GM15510 (cell line): ENCODE results near the gene MROH8.

Source experiments
- POLR2A ChIP-seq: IDR thresholded peaks from 3 replicates; pipeline ENCODE4 v1.6.1; 2011; ENCODE audit warnings: borderline replicate concordance; ENCODE audit not compliant: insufficient read length; ENCODE audit errors: extremely low read depth

Gene MROH8

DNA sequence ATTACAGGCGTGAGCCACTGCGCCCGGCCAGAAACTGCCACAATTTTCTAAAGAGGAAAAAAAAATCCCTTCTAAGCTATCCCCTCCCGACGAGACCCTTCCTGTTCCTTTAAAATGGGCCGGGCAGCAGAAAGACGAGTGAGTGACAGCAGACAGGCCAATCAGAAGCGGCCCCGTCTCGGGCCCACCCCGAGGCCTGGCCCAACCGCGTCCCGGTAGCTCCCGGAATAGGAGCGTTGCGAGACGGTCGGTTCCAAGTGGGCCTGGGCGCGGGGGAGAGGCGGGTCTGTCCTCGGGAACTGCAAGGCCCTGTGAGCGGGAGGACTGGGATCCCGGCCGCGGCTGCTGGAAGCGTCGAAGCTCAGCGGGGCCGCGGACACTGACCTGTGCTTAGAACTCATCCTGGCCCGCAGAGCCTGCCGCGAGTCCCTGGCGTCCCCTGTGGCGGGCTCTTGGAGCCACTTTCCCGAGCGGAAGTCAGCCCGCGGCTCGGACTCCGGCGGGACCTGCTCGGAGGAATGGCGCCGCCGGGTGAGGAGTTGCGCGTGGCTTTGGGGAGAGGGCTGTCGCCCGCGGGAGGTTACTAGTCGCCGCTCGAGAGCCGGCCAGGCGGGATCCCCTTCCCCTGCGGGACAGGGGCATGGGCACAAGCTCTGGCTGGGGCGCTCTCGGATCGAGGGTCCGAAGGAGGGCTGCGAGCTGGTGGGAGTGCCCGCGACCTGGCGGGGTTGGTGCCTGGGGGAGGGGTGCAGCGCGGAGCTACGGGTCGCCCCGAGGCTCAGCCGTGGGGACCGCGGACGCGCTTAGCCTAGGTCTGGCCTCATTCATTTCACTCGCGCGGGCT is at the start of gene MROH8, which contains the start of gene RPN2:
MROH8 (minus strand) TSS at position 710 of the 844 bp plus-strand sequence.
RPN2 (plus strand) TSS at position 492 of the 844 bp plus-strand sequence; CDS start at position 519, 27 bp downstream.
- peak; percentile 72 for TF ChIP-seq POLR2A

DNA sequence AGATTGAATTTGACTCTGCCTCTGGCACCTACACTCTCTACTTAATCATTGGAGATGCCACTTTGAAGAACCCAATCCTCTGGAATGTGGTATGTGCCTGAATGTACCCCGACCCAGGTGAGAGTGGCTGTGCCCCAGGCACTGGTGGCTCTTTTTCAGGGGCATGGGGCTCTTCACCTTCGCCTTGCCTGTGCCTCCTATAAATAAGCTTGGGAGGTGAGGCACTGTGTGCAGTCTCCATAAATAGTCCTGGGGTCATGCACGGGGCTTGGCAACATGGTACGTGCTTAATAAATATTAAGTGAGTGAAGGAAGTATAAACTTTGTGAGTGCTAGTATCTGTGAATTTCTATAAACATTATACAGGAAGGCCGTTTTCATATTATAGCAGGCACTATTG is 49.3 kb upstream of the MROH8 start:
- TF ChIP-seq POLR2A, result no peak

DNA sequence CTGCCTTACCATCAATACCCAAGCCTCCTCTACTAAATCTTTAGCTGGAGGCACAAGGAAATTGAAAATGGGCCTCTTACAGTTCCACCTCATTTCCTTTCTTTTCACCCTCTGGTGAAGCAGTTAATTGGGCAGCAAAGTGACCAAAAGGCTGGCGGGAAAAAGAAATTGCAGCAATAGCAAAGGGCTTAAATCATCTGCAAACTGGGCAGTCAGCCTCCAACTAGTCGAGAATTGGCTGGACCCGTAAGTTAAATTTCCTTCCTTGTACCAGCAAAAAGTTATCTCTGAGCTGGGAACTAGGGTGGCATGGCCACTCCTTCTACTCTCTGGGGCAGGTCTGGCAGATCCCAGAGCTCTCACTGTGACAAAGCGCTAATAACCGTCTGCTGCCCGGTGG is 48.7 kb upstream of the MROH8 start:
- TF ChIP-seq POLR2A, result no peak

DNA sequence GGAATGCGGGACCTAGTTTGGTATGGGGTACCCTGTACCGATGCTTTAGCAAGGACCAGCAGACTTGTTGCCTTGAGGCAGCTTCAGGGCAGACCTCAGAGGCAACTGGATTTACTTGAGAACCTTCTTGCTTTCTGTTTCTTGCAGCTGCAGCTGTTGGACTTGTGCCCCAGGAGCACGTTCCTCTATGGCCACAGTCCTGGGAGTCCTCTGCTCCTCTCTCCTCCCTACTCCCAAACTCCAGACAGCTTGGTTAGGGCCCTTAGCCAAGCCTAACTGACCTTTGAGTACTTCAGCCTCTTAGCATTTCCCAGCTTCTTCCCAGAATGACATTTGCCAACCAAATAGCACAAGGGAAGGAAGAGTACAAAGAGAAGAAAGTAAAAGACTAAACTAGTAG is 47.5 kb upstream of the MROH8 start:
- no peak for TF ChIP-seq POLR2A

DNA sequence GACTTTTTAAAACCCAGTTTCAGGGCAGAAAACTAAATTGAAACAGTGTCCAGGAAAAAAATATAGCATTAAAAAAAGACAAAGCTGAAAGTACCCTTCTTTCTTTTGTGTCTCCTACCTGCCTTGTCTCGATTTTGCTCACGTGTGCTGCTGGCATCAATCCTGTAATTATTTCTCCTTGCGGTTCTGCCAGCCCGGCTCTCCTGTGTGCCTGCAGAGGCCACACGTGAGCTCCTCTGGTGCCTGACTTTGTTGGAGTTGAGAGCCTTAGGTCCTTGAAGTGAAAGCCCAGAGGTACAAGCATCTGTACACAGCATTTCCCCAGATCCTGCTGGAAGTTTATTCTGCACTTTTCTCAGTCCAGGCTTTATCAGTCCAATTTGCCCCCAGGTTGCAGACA is 45.8 kb upstream of the MROH8 start:
- TF ChIP-seq POLR2A, result no peak

DNA sequence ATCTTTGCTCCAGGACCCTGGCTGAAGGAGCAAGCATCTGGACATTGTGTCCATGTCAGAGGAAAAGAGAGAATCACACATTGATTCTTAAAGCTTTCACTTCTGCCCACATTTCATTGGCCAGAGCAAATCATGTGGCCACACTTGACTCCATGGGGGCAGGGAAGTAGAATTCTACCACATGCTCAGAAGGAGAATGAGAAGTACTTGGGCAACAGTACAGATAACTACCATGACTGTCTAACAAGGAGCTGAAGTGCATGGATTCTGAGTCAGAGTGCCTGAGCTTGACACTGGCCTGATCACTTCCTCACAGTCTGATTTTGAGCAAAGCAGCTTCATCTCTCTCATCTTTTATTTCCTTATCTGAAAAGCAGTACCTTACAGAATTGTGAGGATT is 43.7 kb upstream of the MROH8 start:
- no peak for TF ChIP-seq POLR2A

DNA sequence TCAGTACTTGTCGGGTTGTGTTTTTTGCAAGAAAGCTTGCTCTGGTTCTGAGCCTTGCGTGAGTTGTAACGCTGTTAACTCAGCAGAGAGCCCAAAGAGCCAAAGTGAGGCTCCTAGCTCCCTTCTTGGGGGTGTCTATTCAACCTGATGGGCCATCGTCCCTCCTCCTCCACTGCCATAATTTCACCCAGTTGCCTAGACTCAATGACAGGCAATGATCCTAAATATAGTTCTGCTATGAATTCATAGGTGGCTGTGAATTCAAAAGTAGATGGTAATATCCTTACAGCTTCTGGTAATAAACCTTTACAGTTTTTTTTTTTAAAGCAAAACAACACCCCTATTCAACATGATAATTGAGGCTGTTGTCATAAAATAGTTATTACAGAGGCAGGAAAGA is 42.7 kb upstream of the MROH8 start:
- TF ChIP-seq POLR2A, result no peak

DNA sequence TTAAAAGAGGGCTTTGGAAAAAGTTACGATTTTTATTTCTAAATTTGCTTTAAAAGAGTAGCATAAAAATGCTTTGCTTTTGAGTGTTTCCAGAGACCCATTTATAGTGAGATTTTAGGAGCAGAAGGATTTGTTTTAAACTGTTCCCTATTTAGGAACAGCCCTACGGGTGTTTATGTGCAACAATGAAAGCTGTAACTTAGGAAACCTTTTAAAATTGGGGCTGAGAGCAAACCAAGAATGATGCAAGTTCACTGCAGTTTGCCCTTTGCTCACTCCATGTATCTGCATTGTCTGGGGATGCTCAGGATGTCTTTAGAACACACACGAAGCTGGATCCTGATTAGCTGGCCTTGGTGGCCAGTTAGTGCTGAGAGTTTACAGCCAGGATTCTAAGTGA is 41.4 kb upstream of the MROH8 start:
- TF ChIP-seq POLR2A, result no peak

DNA sequence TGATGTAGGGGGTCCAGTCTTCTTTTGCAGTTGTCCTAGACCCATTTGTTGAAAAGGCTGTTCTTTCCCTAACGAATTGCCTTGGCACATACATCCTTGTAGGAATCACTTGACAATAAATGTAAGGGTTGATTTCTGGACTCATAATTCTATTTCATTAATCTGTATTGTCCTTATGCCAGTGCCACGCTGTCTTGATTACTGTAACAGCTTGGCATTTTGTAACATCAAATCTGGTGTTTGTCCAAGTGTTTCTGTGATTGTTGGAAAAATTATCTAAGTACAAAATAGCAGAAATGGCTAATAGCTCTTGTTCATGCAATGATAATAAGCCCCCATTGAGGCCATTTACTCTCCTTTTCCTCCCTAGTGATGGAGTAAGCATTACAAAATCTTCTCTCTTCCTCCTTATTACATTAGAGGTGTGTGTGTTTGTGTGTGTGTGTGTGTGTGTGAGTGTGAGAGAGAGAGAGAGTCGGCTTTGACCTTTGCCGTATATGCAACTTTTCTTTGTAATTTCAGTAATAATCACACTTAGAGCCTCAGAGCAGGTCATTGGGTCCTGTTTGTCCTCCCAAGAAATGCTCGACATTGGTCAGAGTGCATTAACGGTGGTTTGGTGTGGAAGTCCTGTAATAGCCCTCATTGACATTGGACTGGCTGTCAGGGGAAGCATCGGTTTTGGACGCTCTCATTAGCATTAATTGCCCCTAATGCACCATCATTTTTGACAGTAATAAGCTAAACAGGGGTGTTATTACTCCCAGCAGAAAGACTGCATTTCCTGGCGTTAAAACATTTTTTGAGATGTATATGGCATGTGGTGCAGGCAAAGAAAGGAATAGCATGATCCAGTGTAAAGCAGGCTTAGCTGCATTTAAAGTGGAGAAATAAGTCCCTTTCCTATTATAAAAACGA is 40.7 kb upstream of the MROH8 start:
- TF ChIP-seq POLR2A, result no peak

DNA sequence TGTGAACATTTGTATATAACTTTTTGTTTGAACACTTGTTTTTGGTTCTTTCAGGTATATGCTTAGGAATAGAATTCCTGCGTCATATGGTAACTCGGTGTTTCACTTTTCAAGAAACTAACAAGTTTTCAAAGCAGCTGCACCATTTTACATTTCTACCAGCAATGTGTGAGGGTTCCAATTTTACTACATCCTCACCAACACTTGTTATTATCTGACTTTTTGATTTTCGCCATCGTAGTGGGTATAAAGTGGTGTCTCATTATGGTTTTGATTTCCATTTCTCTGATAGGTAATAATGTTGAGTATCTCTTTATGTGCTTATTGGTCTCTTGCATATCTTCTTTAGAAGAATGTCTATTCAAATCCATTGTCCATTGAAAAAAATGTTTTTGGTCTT is 39.6 kb upstream of the MROH8 start:
- TF ChIP-seq POLR2A, result no peak

DNA sequence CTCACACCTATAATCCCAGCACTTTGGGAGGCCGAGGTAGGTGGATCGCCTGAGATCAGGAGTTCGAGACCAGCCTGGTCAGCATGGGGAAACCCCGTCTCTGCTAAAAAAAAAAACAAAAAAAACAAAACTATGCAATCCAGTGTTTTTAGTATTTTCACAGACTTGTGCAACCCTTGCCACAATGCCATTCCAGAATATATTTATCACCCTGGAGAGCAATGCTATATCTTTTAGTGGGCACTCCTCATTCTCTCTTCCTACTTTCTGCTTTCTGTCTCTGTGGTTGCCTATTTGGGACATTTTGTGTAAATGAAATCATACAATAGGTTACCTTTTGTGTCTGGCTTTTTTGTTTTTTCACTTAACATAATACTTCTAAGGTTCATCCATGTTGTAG is 39.1 kb upstream of the MROH8 start:
- no peak for TF ChIP-seq POLR2A

DNA sequence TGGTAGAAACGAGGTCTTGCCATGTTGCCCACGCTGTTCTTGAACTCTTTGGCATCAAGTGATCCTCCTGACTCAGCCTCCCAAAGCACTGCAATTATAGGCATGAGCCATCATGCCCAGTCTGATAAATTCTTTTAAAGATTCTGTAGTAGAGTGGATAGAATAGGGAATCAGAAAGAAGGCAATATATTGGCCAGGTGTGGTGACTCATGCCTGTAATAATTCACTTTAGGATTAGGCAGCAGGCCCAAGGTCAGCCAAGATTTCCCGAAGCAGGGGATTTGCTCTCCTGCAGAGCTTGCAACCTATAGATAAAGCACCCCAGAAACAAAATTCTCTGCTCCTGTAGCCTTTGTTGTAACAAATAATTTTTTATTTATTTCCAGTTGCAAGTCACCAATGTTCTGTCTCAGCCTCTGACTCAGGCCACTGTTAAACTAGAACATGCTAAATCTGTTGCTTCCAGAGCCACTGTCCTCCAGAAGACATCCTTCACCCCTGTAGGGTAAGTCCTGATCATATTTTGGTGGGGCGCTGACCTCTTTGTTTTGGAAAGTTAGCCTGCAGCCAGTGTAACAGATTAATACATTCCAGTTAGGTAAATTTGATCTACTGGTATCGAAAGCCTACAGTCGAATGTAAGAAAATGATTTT is 30.4 kb upstream of the MROH8 start:
- no peak for TF ChIP-seq POLR2A

DNA sequence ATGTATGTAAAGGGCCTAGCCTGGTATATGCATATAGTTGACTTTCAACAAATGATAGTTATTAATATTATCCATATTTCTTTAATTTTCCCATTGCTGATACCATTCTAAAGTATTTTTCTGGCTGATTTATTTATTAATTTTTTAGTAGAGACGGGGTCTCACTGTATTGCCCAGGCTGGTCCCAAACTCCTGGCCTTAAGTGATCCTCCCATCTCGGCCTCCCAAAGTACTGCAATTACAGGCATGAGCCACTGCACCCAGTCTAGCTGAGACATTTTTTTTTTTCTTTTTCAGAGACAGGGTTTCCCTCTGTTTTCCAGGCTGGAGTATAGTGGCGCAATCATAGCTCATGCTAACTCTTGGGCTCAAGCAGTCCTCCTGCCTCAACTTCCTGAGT is 29.8 kb upstream of the MROH8 start:
- no peak for TF ChIP-seq POLR2A

DNA sequence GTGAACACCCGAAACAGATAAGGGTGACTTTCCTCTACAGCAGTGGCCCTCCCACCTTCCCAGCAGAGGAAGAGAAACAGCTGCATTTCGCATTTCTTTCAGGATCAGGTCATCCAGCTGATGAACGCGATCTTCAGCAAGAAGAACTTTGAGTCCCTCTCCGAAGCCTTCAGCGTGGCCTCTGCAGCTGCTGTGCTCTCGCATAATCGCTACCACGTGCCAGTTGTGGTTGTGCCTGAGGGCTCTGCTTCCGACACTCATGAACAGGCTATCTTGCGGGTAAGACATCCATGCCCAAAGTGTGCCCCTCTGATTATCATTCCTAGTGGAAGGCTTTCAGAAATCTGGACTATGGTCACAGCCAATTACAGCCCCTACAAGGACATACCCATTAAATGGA is 27.8 kb upstream of the MROH8 start:
- TF ChIP-seq POLR2A, result no peak

DNA sequence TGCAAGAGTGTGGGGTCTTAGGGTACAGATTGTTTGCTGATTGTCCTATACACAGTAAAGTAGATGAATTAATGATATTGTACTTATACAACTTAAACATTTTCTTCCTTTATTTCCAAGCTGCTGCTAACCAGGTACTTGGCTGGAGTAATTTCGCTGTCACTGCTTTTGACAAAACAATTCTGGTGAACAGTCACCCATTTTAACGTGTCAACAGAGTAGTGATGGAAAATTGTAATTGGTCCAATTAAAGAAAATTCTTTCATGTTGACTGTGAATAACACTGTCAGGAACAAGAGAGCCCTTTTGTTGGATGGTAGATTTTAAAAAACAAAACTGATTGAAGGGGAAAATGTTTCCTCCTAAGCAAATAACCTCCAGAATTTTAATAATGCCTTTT is 26.4 kb upstream of the MROH8 start:
- no peak for TF ChIP-seq POLR2A

DNA sequence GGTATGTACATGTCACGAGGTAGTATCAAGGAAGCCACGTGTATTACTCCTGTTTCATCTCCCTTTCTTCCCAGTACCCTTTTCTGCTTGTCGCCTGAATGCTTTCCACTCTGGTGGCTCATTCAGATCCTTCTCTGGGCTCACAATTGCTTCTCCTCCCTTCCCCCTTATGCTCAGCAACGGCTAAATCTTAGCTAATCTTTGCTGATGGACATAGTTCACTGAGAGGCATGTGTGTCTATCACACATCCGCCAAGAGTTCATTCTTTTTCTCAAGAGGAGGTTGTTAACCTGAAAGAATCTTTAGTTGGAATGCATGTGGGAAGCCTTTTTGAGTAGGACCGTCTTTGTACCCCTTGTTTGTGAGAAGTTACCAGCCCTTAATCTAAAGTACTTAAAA is 25.8 kb upstream of the MROH8 start:
- TF ChIP-seq POLR2A, result no peak

DNA sequence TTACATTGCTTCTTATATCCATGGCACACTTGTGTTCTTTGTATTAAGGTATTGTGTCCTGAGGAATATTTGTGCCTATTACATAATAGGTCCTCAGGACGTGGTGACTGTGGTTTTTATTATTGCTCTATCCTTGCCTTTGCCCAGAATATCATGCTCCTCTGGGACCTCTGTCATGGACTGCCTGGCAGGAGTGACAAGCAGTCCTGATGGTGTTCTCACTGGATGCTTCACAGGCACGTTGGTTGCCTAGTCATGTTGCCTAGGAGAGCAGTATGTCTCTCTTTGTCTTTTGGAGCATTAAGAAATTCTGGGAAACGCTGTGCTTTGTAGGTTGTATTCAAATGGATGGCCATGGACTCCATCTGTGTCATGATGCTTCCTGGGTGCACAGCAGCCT is 24.7 kb upstream of the MROH8 start:
- TF ChIP-seq POLR2A, result no peak
